Fibroblast of villous mesenchyme (primary cell): ENCODE results near the gene AXIN2. TPM values are rescaled to one million over a fixed set of nuclear protein-coding genes. Genes with fewer than 3 reads are reported as not detected.

Experiments
- DNase-seq: peaks from one replicate; pipeline ENCODE4 v3.0.0-alpha.2; 2010; ENCODE audit warnings: low read depth
- H3K4me3 ChIP-seq: 2 replicates; pipeline ENCODE4 v1.5.1; 2011; ENCODE audit warnings: low read depth, mild to moderate bottlenecking, low read length
- total RNA-seq: library from RNA; depleted of rRNA; stranded (reverse); fragments of >200 nt; gene quantifications from 2 replicates; pipeline ENCODE4 v1.2.3, GENCODE V29; 2012
- TF ChIP-seq, protein P1 (sequence below): IDR thresholded peaks from 2 replicates; pipeline ENCODE4 v1.5.1; 2012; ENCODE audit warnings: low read depth, mild to moderate bottlenecking, low read length; ENCODE audit not compliant: insufficient read depth

Gene AXIN2
- total RNA-seq, 1 donor = 1.3 TPM

DNA sequence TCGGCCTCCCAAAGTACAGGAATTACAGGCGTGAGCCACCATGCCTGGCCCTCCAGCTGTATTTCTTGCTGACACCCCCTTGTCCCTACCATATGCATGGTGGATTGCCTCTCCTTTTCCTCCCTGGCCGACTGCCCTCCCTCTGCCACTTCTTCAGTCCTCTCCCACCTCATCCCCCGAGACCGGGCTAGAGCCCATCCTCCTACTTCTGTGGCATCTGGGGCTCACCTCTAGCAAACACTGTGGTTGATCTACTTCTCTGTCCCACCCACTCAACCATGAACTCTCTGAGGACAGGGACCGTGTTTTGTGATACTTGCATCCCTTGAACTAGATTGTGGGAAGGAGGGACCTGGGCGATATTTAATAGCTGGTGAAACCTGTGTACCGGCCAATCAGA, 7.5 kb upstream of the AXIN2 start:
- no peak overlapping the region for H3K4me3 ChIP-seq
- TF ChIP-seq, protein P1, sequence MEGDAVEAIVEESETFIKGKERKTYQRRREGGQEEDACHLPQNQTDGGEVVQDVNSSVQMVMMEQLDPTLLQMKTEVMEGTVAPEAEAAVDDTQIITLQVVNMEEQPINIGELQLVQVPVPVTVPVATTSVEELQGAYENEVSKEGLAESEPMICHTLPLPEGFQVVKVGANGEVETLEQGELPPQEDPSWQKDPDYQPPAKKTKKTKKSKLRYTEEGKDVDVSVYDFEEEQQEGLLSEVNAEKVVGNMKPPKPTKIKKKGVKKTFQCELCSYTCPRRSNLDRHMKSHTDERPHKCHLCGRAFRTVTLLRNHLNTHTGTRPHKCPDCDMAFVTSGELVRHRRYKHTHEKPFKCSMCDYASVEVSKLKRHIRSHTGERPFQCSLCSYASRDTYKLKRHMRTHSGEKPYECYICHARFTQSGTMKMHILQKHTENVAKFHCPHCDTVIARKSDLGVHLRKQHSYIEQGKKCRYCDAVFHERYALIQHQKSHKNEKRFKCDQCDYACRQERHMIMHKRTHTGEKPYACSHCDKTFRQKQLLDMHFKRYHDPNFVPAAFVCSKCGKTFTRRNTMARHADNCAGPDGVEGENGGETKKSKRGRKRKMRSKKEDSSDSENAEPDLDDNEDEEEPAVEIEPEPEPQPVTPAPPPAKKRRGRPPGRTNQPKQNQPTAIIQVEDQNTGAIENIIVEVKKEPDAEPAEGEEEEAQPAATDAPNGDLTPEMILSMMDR = no peak
- no peak for DNase-seq

DNA sequence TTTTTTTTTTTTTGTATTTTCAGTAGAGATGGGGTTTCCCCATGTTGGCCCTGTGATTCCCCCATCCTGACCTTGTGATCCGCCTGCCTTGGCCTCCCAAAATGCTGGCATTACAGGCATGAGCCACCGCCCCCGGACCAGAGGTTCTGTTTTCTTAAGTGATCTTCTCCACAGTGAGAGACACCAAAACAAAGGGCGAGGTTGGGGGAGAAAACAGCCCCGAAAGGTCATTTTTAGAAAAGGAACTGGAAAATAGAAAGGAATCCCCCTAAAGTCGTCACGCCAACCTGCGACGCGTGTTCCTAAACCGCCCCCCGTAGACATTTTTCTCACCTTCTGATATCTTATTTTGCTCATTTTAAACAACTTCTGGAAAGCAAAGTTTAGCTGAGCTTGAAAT, 6.1 kb upstream of the AXIN2 start:
- no peak for DNase-seq
- no peak overlapping the region for H3K4me3 ChIP-seq
- TF ChIP-seq, protein P1 = no peak

DNA sequence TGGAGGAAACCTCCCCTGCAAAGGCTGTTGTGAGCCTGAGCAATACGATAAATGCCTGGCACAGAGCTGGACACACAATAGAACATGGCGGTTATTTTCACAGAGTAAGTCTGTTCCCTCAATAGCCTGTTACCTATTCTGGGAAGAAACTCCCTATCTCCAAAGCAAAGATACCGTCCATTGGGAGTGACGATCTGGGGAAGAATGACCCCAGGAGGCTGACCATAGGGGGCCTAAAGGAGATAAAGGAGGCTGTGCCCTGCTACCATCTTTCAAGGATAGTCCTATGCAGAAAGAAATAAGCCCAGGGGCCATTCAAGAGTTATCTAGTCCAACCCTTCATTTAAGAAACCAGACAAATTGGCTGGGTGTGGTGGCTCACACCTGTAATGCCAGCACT, 4.1 kb upstream of the AXIN2 start:
- H3K4me3 ChIP-seq = no peak overlapping the region
- TF ChIP-seq, protein P1 = no peak
- DNase-seq = no peak

GRCh38 chr17:65564793-65565192, 3.3 kb upstream of the AXIN2 start:
- no peak for DNase-seq
- no peak overlapping the region for H3K4me3 ChIP-seq
- TF ChIP-seq, protein P1 = no peak

DNA sequence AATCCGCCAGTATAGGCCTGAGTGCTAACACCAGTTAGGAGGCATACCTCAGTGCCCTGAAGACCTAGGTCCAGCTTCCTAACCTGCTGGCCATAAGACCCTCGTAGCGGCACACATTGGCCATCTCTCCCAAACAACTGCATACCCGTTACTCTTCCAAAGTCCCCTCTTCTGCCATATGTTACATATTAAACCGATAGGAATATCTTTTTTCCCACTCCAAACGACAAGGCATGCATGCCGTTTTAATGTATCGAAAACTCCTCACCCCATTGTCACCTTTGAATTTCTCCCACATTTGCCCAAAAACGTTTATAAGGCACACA, 721 bp upstream of the AXIN2 start:
- no peak for DNase-seq
- TF ChIP-seq, protein P1 = no peak
- H3K4me3 ChIP-seq = peak overlapping the region; percentile 67

- TF ChIP-seq, protein P1 = no peak
- H3K4me3 ChIP-seq = peak overlapping the region; percentile 69
- peak; percentile 89 for DNase-seq
These were observed 608 bp downstream of the AXIN2 start for GRCh38 chr17:65560628-65561451.
